Lower leg skin (tissue), 3 donors: ENCODE results near the gene LGALS7.

Experiments used
- CTCF ChIP-seq, 3 donors: fragments of 450-650 bp; IDR thresholded peaks; one replicate each; pipeline ENCODE4 v1.5.1; 2016; ENCODE audit warnings: antibody characterized with exemption in 3 of 3, mild to moderate bottlenecking in 3 of 3, moderate library complexity in 2 of 3
- POLR2A ChIP-seq, 2 donors: fragments of 450-650 bp; IDR thresholded peaks; one replicate each; pipeline ENCODE4 v1.6.1; 2016 to 2017; ENCODE audit warnings: antibody characterized with exemption in 2 of 2, mild to moderate bottlenecking in 1 of 2, moderate library complexity in 1 of 2

GRCh38 chr19:38721496-38721895 is 51.8 kb downstream of the LGALS7 start:
- no peak for TF ChIP-seq CTCF (IDR thresholded peaks at IDR 0.05)
- no peak for TF ChIP-seq POLR2A (IDR thresholded peaks at IDR 0.05)
